HG03575 (cell line): Measurements from ENCODE around the gene RC3H2.

Experiments used
- ATAC-seq: cut with Tn5 transposase; IDR thresholded peaks from one replicate; pipeline ENCODE4 v1.9.1; 2021; ENCODE audit not compliant: unreplicated experiment, insufficient number of reproducible peaks, low FRiP score; ENCODE audit errors: extremely low read depth

Gene RC3H2

GRCh38 chr9:122904823-122905710 lies at the start of gene RC3H2:
TSS of gene RC3H2 (minus strand) at chr9:122905359. CDS start at chr9:122897509, 7,850 bp downstream.
- ATAC-seq = peak; percentile 50

- no peak for ATAC-seq
Measured at GRCh38 chr9:122954253-122954691, 49.1 kb upstream of the RC3H2 start.

GRCh38 chr9:122951056-122951455 lies 45.9 kb upstream of the RC3H2 start:
- no peak for ATAC-seq

- ATAC-seq = no peak
Measured at GRCh38 chr9:122950263-122950662, 45.1 kb upstream of the RC3H2 start.

- no peak for ATAC-seq
Measured at GRCh38 chr9:122949696-122950095, 44.5 kb upstream of the RC3H2 start.

GRCh38 chr9:122948313-122948712 lies 43.2 kb upstream of the RC3H2 start:
- no peak for ATAC-seq

- no peak for ATAC-seq
Measured at GRCh38 chr9:122946461-122947005, 41.4 kb upstream of the RC3H2 start.

GRCh38 chr9:122944960-122945888 lies 40.1 kb upstream of the RC3H2 start:
- ATAC-seq = no peak

GRCh38 chr9:122941582-122942234 lies 36.5 kb upstream of the RC3H2 start:
- ATAC-seq = no peak

GRCh38 chr9:122940749-122941581 lies 35.8 kb upstream of the RC3H2 start, which contains the start of gene RABGAP1:
TSS of gene RABGAP1 (plus strand) at chr9:122941020. CDS start at chr9:122957060, 16,040 bp downstream.
- peak; percentile 94 for ATAC-seq

- ATAC-seq = no peak
Measured at GRCh38 chr9:122940454-122940748, 35.2 kb upstream of the RC3H2 start.

GRCh38 chr9:122939601-122940000 lies 34.4 kb upstream of the RC3H2 start:
- ATAC-seq = no peak

- ATAC-seq = no peak
Measured at GRCh38 chr9:122936883-122937282, 31.7 kb upstream of the RC3H2 start.

GRCh38 chr9:122936464-122936863 lies 31.3 kb upstream of the RC3H2 start:
- ATAC-seq = no peak

- ATAC-seq = peak; percentile 81
Measured at GRCh38 chr9:122931226-122932121, 26.3 kb upstream of the RC3H2 start, which contains the start of gene ZBTB26. TSS of gene ZBTB26 (minus strand) at chr9:122931512. CDS start at chr9:122919934, 11,578 bp downstream.

GRCh38 chr9:122930541-122931225 lies 25.5 kb upstream of the RC3H2 start:
- no peak for ATAC-seq
